ENCODE data around the gene LMAN1. TPM values are rescaled to one million over a fixed set of nuclear protein-coding genes. Genes with fewer than 3 reads are reported as not detected.

LMAN1 gene
- total and polyA plus RNA-seq, 7 donors = 15.7 to 64.0 (median 33.0) TPM

Other genes with a start within 250 kb of the LMAN1 start
- gene SEC11C, start 219.4 kb downstream of the LMAN1 start, total RNA-seq = 10 to 100 TPM; 11.3 to 19.5 (median 15.9) TPM
- gene SEC11C, start 219.4 kb downstream of the LMAN1 start, polyA plus RNA-seq = 10 to 100 TPM; 13.4 to 27.7 (median 23.4) TPM
- not detected for gene GRP, start 139.1 kb downstream of the LMAN1 start, total RNA-seq
- not detected for gene GRP, start 139.1 kb downstream of the LMAN1 start, polyA plus RNA-seq
- not detected for gene RAX, start 85.8 kb downstream of the LMAN1 start, total RNA-seq
- gene RAX, start 85.8 kb downstream of the LMAN1 start, polyA plus RNA-seq = not detected
- gene CPLX4, start 40.6 kb downstream of the LMAN1 start, total RNA-seq = not detected
- not detected for gene CPLX4, start 40.6 kb downstream of the LMAN1 start, polyA plus RNA-seq